H1 (cell line): ENCODE measurements around the gene PPA1. TPM values are rescaled to one million over a fixed set of nuclear protein-coding genes. Genes with fewer than 3 reads are reported as not detected.
"Not testable (repeated sequence)": the region's sequence is repeated elsewhere in the genome, so short reads cannot be mapped to it uniquely, and the experiment has no call there.

ENCODE experiments used
- CTCF ChIA-PET: fragments of 300-600 bp; sonication (Branson Sonifier 250); formaldehyde crosslinking; loops from one replicate; lab custom pipeline; 2021; ENCODE audit not compliant: partially characterized antibody; lab: Charles Lee
- POLR2A ChIA-PET: fragments of 300-600 bp; sonication (Branson Sonifier 250); formaldehyde crosslinking; loops from one replicate; lab custom pipeline; 2021; ENCODE audit warnings: inconsistent platforms; ENCODE audit not compliant: partially characterized antibody; lab: Charles Lee
- DNase-seq, 2 experiments: peaks; one replicate each; pipeline versions ENCODE4 v3.0.0 to v3.0.0-alpha.2; 2010 to 2022; ENCODE audit warnings: low spot score in 2 of 2, low read depth in 1 of 2, mixed read lengths in 1 of 2
- FAIRE-seq: peaks from 2 replicates; lab custom pipeline; 2011; peaks lifted over from hg19 to GRCh38; lab: Jason Lieb, UNC
- H2AFZ ChIP-seq: 2 replicates; pipeline ENCODE4 v1.8.1; 2012; ENCODE audit warnings: low read length, inconsistent platforms
- H2AK5ac ChIP-seq: 2 replicates; pipeline ENCODE4 v1.6.1; 2013; ENCODE audit warnings: low read depth, low read length
- H2BK120ac ChIP-seq: replicated peaks from 2 replicates; pipeline ENCODE3; 2013; ENCODE audit warnings: low read depth, low read length, inconsistent platforms
- H2BK12ac ChIP-seq: 2 replicates; pipeline ENCODE4 v1.6.1; 2013; ENCODE audit warnings: low read depth, low read length
- H2BK15ac ChIP-seq: 2 replicates; pipeline ENCODE4 v1.6.1; 2013; ENCODE audit warnings: low read length
- H2BK20ac ChIP-seq: 2 replicates; pipeline ENCODE4 v1.6.1; 2013; ENCODE audit warnings: low read length
- H2BK5ac ChIP-seq: 2 replicates; pipeline ENCODE4 v1.6.1; 2013; ENCODE audit warnings: low read depth, low read length
- H3K14ac ChIP-seq: 2 replicates; pipeline ENCODE4 v1.6.1; 2013; ENCODE audit warnings: inconsistent platforms; ENCODE audit not compliant: insufficient read length
- H3K18ac ChIP-seq: 2 replicates; pipeline ENCODE4 v1.6.1; 2013; ENCODE audit warnings: low read length; ENCODE audit errors: extremely low read depth
- H3K23ac ChIP-seq: 2 replicates; pipeline ENCODE4 v1.6.1; 2013; ENCODE audit warnings: inconsistent platforms; ENCODE audit not compliant: insufficient read length
- H3K23me2 ChIP-seq: 2 replicates; pipeline ENCODE4 v1.6.1; 2013; ENCODE audit warnings: low read depth, low read length
- H3K27ac ChIP-seq: 2 replicates; pipeline ENCODE4 v1.6.1; 2011; ENCODE audit warnings: low read depth, low read length, inconsistent platforms
- H3K27me3 ChIP-seq, 4 experiments: replicated peaks in 1 of 4; 1 replicate in 1 of 4; 2 replicates in 3 of 4; pipeline versions ENCODE4 v1.6.1 to v1.8.1; 2011 to 2013; ENCODE audit warnings: low read length in 3 of 4, mild to moderate bottlenecking in 3 of 4, inconsistent platforms in 2 of 4, mixed read lengths in 2 of 4, moderate library complexity in 1 of 4; ENCODE audit not compliant: control insufficient read depth in 3 of 4, insufficient read depth in 3 of 4; ENCODE audit errors: extremely low read depth in 1 of 4
- H3K36me3 ChIP-seq, 4 experiments: 2 replicates each; pipeline versions ENCODE4 v1.6.1 to v1.8.1; 2011 to 2013; ENCODE audit warnings: mild to moderate bottlenecking in 4 of 4, low read length in 3 of 4, moderate library complexity in 2 of 4, control low read depth in 1 of 4, inconsistent platforms in 1 of 4; ENCODE audit not compliant: insufficient read depth in 4 of 4, control insufficient read depth in 2 of 4
- H3K4ac ChIP-seq: replicated peaks from 2 replicates; pipeline ENCODE3; 2013; ENCODE audit warnings: low read length, low read depth, mixed read lengths, inconsistent platforms; ENCODE audit not compliant: insufficient read length
- H3K4me1 ChIP-seq, 4 experiments: replicated peaks in 1 of 4; 1 replicate in 1 of 4; 2 replicates in 3 of 4; pipeline versions ENCODE4 v1.6.1 to v1.8.1; 2011 to 2013; ENCODE audit warnings: low read length in 3 of 4, inconsistent platforms in 2 of 4, mixed read lengths in 1 of 4; ENCODE audit not compliant: insufficient read depth in 4 of 4, control insufficient read depth in 3 of 4
- H3K4me2 ChIP-seq, 2 experiments: 2 replicates each; pipeline versions ENCODE4 v1.6.1 to v1.8.1; 2011 to 2013; ENCODE audit warnings: low read depth in 2 of 2, low read length in 2 of 2, control low read depth in 1 of 2, inconsistent platforms in 1 of 2, mild to moderate bottlenecking in 1 of 2; ENCODE audit not compliant: insufficient read depth in 1 of 2
- H3K4me3 ChIP-seq, 4 experiments: fragments of 200-600, 300-600 bp in 1 of 4; sonication (generic), shearing (Covaris generic), sonication (Bioruptor Twin) in 1 of 4; 2 replicates each; pipeline versions ENCODE4 v1.5.1 to v1.8.1; 2011 to 2016; ENCODE audit warnings: low read length in 4 of 4, low read depth in 3 of 4, control low read depth in 2 of 4, inconsistent platforms in 2 of 4, mild to moderate bottlenecking in 2 of 4, mixed read lengths in 1 of 4, moderate library complexity in 1 of 4; ENCODE audit not compliant: insufficient read depth in 2 of 4; ENCODE audit errors: extremely low read depth in 1 of 4
- H3K56ac ChIP-seq: replicated peaks from 2 replicates; pipeline ENCODE3; 2013; ENCODE audit warnings: low read depth, mild to moderate bottlenecking, mixed read lengths, low read length, inconsistent platforms; ENCODE audit not compliant: insufficient read length
- H3K79me1 ChIP-seq: 2 replicates; pipeline ENCODE4 v1.6.1; 2013; ENCODE audit warnings: low read depth, low read length, control low read depth
- H3K79me2 ChIP-seq, 2 experiments: 2 replicates each; pipeline versions ENCODE4 v1.6.1 to v1.8.1; 2012 to 2013; ENCODE audit warnings: low read length in 2 of 2, mild to moderate bottlenecking in 2 of 2, inconsistent platforms in 1 of 2; ENCODE audit not compliant: insufficient read depth in 2 of 2, control insufficient read depth in 1 of 2
- H3K9ac ChIP-seq, 4 experiments: replicated peaks in 1 of 4; 1 replicate in 1 of 4; 2 replicates in 3 of 4; pipeline versions ENCODE4 v1.6.1 to v1.8.1; 2011 to 2013; ENCODE audit warnings: low read depth in 3 of 4, low read length in 3 of 4, control low read depth in 2 of 4, mild to moderate bottlenecking in 2 of 4, moderate library complexity in 2 of 4, inconsistent platforms in 1 of 4; ENCODE audit errors: extremely low read depth in 1 of 4
- H3K9me3 ChIP-seq, 2 experiments: 2 replicates each; pipeline versions ENCODE4 v1.6.1 to v1.8.1; 2012 to 2013; ENCODE audit warnings: mild to moderate bottlenecking in 2 of 2, moderate library complexity in 2 of 2, control low read depth in 1 of 2, inconsistent platforms in 1 of 2, low read depth in 1 of 2, low read length in 1 of 2, mixed read lengths in 1 of 2; ENCODE audit not compliant: insufficient read depth in 2 of 2
- H4K20me1 ChIP-seq, 2 experiments: replicated peaks in 1 of 2; 2 replicates each; pipeline versions ENCODE3 to v1.8.1; 2011 to 2013; ENCODE audit warnings: inconsistent platforms in 2 of 2, low read length in 2 of 2, mild to moderate bottlenecking in 1 of 2; ENCODE audit not compliant: insufficient read depth in 2 of 2, control insufficient read depth in 1 of 2
- H4K5ac ChIP-seq: 2 replicates; pipeline ENCODE4 v1.6.1; 2013; ENCODE audit warnings: low read length, low read depth, mixed read lengths, inconsistent platforms; ENCODE audit not compliant: insufficient read length
- H4K8ac ChIP-seq: 2 replicates; pipeline ENCODE4 v1.8.0; 2013; ENCODE audit warnings: mild to moderate bottlenecking, moderate library complexity, low read length, inconsistent platforms; ENCODE audit not compliant: insufficient read depth; ENCODE audit errors: extremely low read depth
- H4K91ac ChIP-seq: replicated peaks from 2 replicates; pipeline ENCODE3; 2013; ENCODE audit warnings: low read length, mixed read lengths, inconsistent platforms; ENCODE audit not compliant: insufficient read length
- ATF2 ChIP-seq: IDR thresholded peaks from 2 replicates; pipeline ENCODE4 v1.6.1; 2012; ENCODE audit warnings: low read length, inconsistent platforms
- whole genome bisulfite sequencing, 2 experiments: shearing (Covaris generic) in 1 of 2; methylation state at CpG; one replicate each; pipeline versions ENCODE4 v1.1.6 to v1.1.7; 2013 to 2015; ENCODE audit warnings: low lambda C conversion rate in 2 of 2, mixed read lengths in 2 of 2, inconsistent platforms in 1 of 2, low coverage in 1 of 2, missing lambda C conversion rate in 1 of 2; ENCODE audit not compliant: insufficient replicate concordance in 2 of 2, insufficient coverage in 1 of 2, insufficient read length in 1 of 2; ENCODE audit errors: extremely low coverage in 1 of 2, missing lambda C conversion rate in 1 of 2; 5-methylcytosine and 5-hydroxymethylcytosine counted together
- polyA plus RNA-seq, 7 experiments: library from polyadenylated mRNA; depleted of rRNA in 3 of 7; stranded (reverse) in 5 of 7; unstranded in 2 of 7; fragments of >200 nt in 5 of 7; fragments of 200-250 nt in 2 of 7; gene quantifications; 1 replicate in 5 of 7; 2 replicates in 1 of 7; 4 replicates in 1 of 7; pipeline versions ENCODE4 v1.2.1 to v1.2.3, GENCODE V29; 2011 to 2013; ENCODE audit warnings: missing spikeins in 2 of 7, mixed read lengths in 2 of 7
- total RNA-seq: library from RNA; stranded (reverse); fragmentation: NEBNext Ultra II Directional; extraction: Animal tissue kit (Norgen Biotek cat#: 25700); gene quantifications from 2 replicates; pipeline ENCODE4 v1.2.1, GENCODE V29; 2021
- TF ChIP-seq, protein P1 (sequence below): IDR thresholded peaks from 2 replicates; pipeline ENCODE4 v1.6.1; 2011; ENCODE audit warnings: low read depth, mild to moderate bottlenecking, low read length; ENCODE audit not compliant: insufficient read depth

Gene PPA1
- total and polyA plus RNA-seq, 2 of the 8 experiments (the other 6 are each of a cell fraction or from before 2014, with no cell fraction given): 77.0 to 191 TPM

DNA sequence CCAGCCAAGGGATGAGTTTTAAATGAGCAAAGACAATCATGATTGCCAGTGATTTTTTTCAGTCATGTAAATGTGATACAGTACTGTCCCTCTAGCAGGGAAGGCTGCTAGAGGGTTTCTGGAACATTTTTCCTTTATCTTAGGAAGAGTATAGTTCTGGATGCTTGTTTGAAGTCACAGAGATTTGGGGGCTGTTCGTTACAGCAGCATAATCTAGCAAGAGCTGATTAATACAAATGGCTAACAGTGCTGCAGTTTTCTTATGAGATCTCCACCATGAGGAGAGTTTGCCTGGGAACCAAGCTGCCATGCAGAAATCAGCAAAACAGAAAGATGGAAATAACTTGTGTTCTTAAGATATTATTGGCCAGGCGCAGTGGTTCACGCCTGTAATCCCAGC is 7.9 kb upstream of the PPA1 start (continued):
- TF ChIP-seq ATF2: no peak
- TF ChIP-seq, protein P1, sequence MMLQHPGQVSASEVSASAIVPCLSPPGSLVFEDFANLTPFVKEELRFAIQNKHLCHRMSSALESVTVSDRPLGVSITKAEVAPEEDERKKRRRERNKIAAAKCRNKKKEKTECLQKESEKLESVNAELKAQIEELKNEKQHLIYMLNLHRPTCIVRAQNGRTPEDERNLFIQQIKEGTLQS: no peak

GRCh38 chr10:70239986-70240385 is 6.8 kb upstream of the PPA1 start:
- H3K36me3 ChIP-seq, H3K4me3 ChIP-seq, H3K4ac ChIP-seq, H3K18ac ChIP-seq, FAIRE-seq, H4K20me1 ChIP-seq, H2AFZ ChIP-seq, H2BK15ac ChIP-seq, H3K14ac ChIP-seq, H2BK120ac ChIP-seq, H3K4me1 ChIP-seq, H3K4me2 ChIP-seq, H3K23ac ChIP-seq, H2BK5ac ChIP-seq, H3K56ac ChIP-seq, H4K8ac ChIP-seq, H4K5ac ChIP-seq, H3K79me2 ChIP-seq, POLR2A ChIA-PET, H3K27me3 ChIP-seq, H2BK20ac ChIP-seq, H3K79me1 ChIP-seq, H2BK12ac ChIP-seq, H4K91ac ChIP-seq, CTCF ChIA-PET, H3K27ac ChIP-seq, H2AK5ac ChIP-seq, H3K9ac ChIP-seq, H3K23me2 ChIP-seq, DNase-seq: not testable (repeated sequence)
- peaks cover 0 to 31% of the 10 kb centered on the region in 2 experiments; a peak in 2 of 4 replicates for H3K9me3 ChIP-seq
- WGBS, 2 experiments: 80% methylated on average over 16 of the region's 21 CpGs; no CpG with 5 or more reads in 1 of the 2 experiments
